GM10248 (cell line): ENCODE measurements around the gene PDZRN4.
"Not testable (repeated sequence)": the region's sequence is repeated elsewhere in the genome, so short reads cannot be mapped to it uniquely, and the experiment has no call there.

Experiments used
- CTCF ChIA-PET: fragments of 300-600 bp; sonication (Branson Sonifier 250); formaldehyde crosslinking; extraction: SDS; loops from one replicate; lab custom pipeline; 2021; ENCODE audit warnings: antibody characterized with exemption; lab: Yijun Ruan, JAX
- POLR2A ChIA-PET: fragments of 350-650 bp; sonication (Branson Sonifier 250); formaldehyde crosslinking; extraction: SDS; loops from one replicate; lab custom pipeline; 2020; ENCODE audit warnings: antibody characterized with exemption; lab: Yijun Ruan, JAX
- DNase-seq: peaks from one replicate; pipeline ENCODE4 v3.0.0; 2012; ENCODE audit errors: extremely low spot score
- CTCF ChIP-seq: IDR thresholded peaks from 2 replicates; pipeline ENCODE4 v1.5.1; 2012; ENCODE audit warnings: mild to moderate bottlenecking, low read depth; ENCODE audit errors: extremely low read depth, missing control alignments, control extremely low read depth

The PDZRN4 gene

GRCh38 chr12:41190338-41190737, 2.2 kb downstream of the PDZRN4 start:
- ChIA-PET POLR2A (no interaction called here), CTCF (interaction anchor here (1.0 to 2.5 kb wide), 2 partner anchors 9 to 16 kb away, joined by 4 to 9 read pairs; no protein-coding TSS in a partner anchor)
- peak; percentile 2 for DNase-seq
- peak; percentile 7 for TF ChIP-seq CTCF

GRCh38 chr12:41191549-41191948, 3.4 kb downstream of the PDZRN4 start:
- CTCF ChIA-PET: interaction anchor here (2.5 kb wide), 1 partner anchor 14 kb away, joined by 9 read pairs; no protein-coding TSS in a partner anchor
- DNase-seq, POLR2A ChIA-PET: not testable (repeated sequence)

- ChIA-PET POLR2A (no interaction called here), CTCF (no interaction called here)
- TF ChIP-seq CTCF: no peak
- no peak for DNase-seq
These were observed 5.2 kb downstream of the PDZRN4 start for GRCh38 chr12:41193311-41193710.

GRCh38 chr12:41202051-41202450, 13.9 kb downstream of the PDZRN4 start:
- POLR2A ChIA-PET: no interaction called here
- no peak for DNase-seq
- TF ChIP-seq CTCF: no peak
- CTCF ChIA-PET: no interaction called here

GRCh38 chr12:41205070-41205709, 17.1 kb downstream of the PDZRN4 start:
- ChIA-PET CTCF (interaction anchor here (1.2 to 2.6 kb wide), 3 partner anchors 12 to 16 kb away, joined by 3 to 9 read pairs (median 3); no protein-coding TSS in a partner anchor), POLR2A (no interaction called here)
- no peak for TF ChIP-seq CTCF
- no peak for DNase-seq

GRCh38 chr12:41206298-41206697, 18.2 kb downstream of the PDZRN4 start:
- DNase-seq: no peak
- TF ChIP-seq CTCF: no peak
- CTCF ChIA-PET: interaction anchor here (0.9 to 2.6 kb wide), 5 partner anchors 11 to 21 kb away, joined by 3 to 9 read pairs (median 3); no protein-coding TSS in a partner anchor

GRCh38 chr12:41211448-41211847, 23.3 kb downstream of the PDZRN4 start:
- ChIA-PET CTCF (no interaction called here), POLR2A (no interaction called here)
- DNase-seq: no peak
- TF ChIP-seq CTCF: no peak

More at GRCh38 chr12:41206298-41206697, 18.2 kb downstream of the PDZRN4 start:
- POLR2A ChIA-PET: no interaction called here
